ENCODE measurements around the gene CRELD1. TPM values are rescaled to one million over a fixed set of nuclear protein-coding genes. Genes with fewer than 3 reads are reported as not detected.

The CRELD1 gene
- total and polyA plus RNA-seq, 2 of the 13 experiments (the other 11 are each of a cell fraction or from before 2014, with no cell fraction given): 27.1 to 61.9 TPM

- TF ChIP-seq POLR2G (IDR thresholded peaks at IDR 0.05; ENCODE audit: low read depth, low read length) (peak; percentile 74), NCOR1 (IDR thresholded peaks at IDR 0.05; ENCODE audit: borderline replicate concordance, low read length) (no peak), NR1H2 (CRISPR knock-in tag; IDR thresholded peaks at IDR 0.05; ENCODE audit: borderline replicate concordance, low read depth) (0 out of 2 replicates have a peak, but pooled peaks have one; percentile 34), POGK (CRISPR knock-in tag; conservative IDR thresholded peaks at IDR 0.05) (peak; percentile 87), IRF9 (CRISPR knock-in tag; IDR thresholded peaks at IDR 0.05; ENCODE audit: borderline replicate concordance) (peak; percentile 36; the same call in 1 of the 2 replicates), ZNF746 (CRISPR knock-in tag; IDR thresholded peaks at IDR 0.05) (peak; percentile 64; the same call in 1 of the 2 replicates), ELF1 (CRISPR knock-in tag; IDR thresholded peaks at IDR 0.05) (no peak), ZFY (CRISPR knock-in tag; IDR thresholded peaks at IDR 0.05) (peak; percentile 82), MTF2 (CRISPR knock-in tag; IDR thresholded peaks at IDR 0.05; ENCODE audit: borderline replicate concordance) (no peak; the same call in 1 of the 2 replicates), ZFP41 (CRISPR knock-in tag; IDR thresholded peaks at IDR 0.05; ENCODE audit: borderline replicate concordance) (no peak), SPEN (CRISPR knock-in tag; IDR thresholded peaks at IDR 0.05; ENCODE audit: low read depth) (peak; percentile 85), SP5 (CRISPR knock-in tag; IDR thresholded peaks at IDR 0.05; ENCODE audit: borderline replicate concordance, low read depth) (peak; percentile 21; the same call in 1 of the 2 replicates), XRCC5 (optimal IDR thresholded peaks at IDR 0.05; ENCODE audit: low read length) (peak; percentile 88), KLF13 (CRISPR knock-in tag; IDR thresholded peaks at IDR 0.05) (peak; percentile 35; the same call in 1 of the 2 replicates), MBD4 (IDR thresholded peaks at IDR 0.05; ENCODE audit: borderline replicate concordance, low read length) (no peak), ZNF773 (CRISPR knock-in tag; IDR thresholded peaks at IDR 0.05; ENCODE audit: borderline replicate concordance) (0 out of 2 replicates have a peak, but pooled peaks have one; percentile 81), PHF21A (CRISPR knock-in tag; IDR thresholded peaks at IDR 0.05) (no peak; the same call in 1 of the 2 replicates), DMAP1 (CRISPR knock-in tag; IDR thresholded peaks at IDR 0.05) (peak; percentile 87), YY1 (IDR thresholded peaks at IDR 0.05; ENCODE audit: insufficient read depth, insufficient replicate concordance, low read depth, low read length) (peak; percentile 61), TFE3 (CRISPR knock-in tag; IDR thresholded peaks at IDR 0.05) (peak; percentile 52; the same call in 1 of the 2 replicates), GTF3A (CRISPR knock-in tag; conservative IDR thresholded peaks at IDR 0.05) (0 out of 2 replicates have a peak, but pooled peaks have one; percentile 15), SUZ12 (IDR thresholded peaks at IDR 0.05; ENCODE audit: low read depth, low read length) (no peak), ZNF704 (CRISPR knock-in tag; IDR thresholded peaks at IDR 0.05; ENCODE audit: borderline replicate concordance) (no peak; the same call in 1 of the 2 replicates)
These were observed 13.7 kb downstream of the CRELD1 start (continued) for GRCh38 chr3:9947025-9947995.
